Epithelial cell of umbilical artery (primary cell): Measurements from ENCODE around the gene CD226. TPM values are rescaled to one million over a fixed set of nuclear protein-coding genes. Genes with fewer than 3 reads are reported as not detected.

Experiments used
- total RNA-seq: library from RNA; depleted of rRNA; stranded (reverse); fragments of >200 nt; gene quantifications from 2 replicates; pipeline ENCODE4 v1.2.3, GENCODE V29; 2014

Gene CD226
- total RNA-seq = under 0.01 TPM in 1 of 2 replicates, not detected in the other

GRCh38 chr18:69947361-69948133 is at the start of gene CD226:
Gene CD226, minus strand, starts transcription at chr18:69947873. Its CDS starts 467 bp downstream, at chr18:69947406.

